NOMO-1 treated with dmso at 0.1 percent for 144 hours (cell line): ENCODE results near the gene LMF1.

Source experiments
- DNase-seq: peaks from one replicate; lab custom pipeline; 2025; ENCODE audit not compliant: unreplicated experiment; lab: John Stamatoyannopoulos, UW

Gene LMF1

DNA sequence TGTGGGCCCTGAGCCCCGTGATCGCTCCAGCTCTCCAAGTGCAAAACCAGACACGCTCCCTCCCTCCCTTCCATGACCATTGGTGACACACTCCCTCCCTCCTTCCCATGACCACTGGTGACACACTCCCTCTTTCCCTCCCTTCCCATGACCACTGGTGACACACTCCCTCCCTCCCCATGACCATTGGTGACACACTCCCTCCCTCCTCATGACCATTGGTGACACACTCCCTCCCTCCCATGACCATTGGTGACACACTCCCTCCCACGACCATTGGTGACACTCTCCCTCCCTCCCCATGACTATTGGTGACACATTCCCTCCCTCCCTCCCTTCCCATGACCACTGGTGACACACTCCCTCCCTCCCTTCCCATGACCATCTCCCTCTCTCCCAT is 56.3 kb downstream of the LMF1 start:
- no peak for DNase-seq

DNA sequence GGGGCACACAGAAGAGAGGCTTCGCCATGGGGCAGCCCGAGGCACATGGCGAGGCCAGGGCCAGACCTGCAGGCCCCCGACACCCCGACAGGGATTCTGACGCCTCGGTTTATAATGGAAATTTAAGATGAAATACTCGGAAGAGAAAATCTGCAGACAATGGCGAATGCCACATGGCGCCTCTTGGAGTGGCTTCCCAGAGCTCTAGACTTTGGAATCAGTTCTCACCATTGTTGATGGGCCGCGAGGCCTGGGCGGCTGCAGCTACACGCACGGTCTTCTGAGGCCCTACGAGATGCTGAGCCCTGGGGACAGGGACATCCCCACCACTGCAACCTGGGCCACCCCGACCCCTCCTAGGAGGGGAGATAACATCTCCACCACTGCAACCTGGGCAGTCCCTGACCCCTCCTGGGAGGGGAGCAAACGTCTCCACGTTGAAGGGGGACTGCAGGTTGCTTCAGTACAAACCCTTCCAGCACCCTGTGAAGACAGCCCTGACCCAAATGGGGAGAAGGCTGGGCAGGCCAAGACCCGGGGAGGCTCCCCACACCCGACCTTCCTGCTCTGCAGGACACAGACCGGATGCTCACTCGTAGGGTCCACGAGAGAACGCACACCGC is 56.9 kb downstream of the LMF1 start:
- no peak for DNase-seq

GRCh38 chr16:912684-913613 is 57.8 kb downstream of the LMF1 start:
- DNase-seq: no peak

- DNase-seq: no peak
These were observed 58.5 kb downstream of the LMF1 start for GRCh38 chr16:912322-912683.

- no peak for DNase-seq
These were observed 59.0 kb downstream of the LMF1 start for GRCh38 chr16:911604-912321.

GRCh38 chr16:911101-911500 is 59.7 kb downstream of the LMF1 start:
- no peak for DNase-seq

DNA sequence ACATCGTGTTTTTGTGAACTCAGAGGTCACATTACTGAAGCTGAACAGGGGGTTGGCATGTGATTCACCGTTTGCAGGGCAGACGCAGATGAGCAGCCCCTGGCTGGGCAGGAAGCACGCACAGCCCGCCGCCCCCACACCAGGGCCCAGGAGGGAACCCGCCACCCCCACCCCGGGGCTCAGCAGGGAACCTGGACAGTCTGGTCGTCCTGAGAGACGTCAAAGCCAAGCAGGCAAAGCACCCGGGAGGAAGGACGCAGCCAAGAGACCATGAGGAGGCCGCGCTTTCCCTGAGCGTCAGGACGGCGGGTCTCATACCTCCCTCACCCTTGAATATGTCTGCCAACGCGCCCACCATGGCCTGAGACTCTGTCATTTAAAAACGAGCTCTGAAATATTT is 60.6 kb downstream of the LMF1 start:
- no peak for DNase-seq

DNA sequence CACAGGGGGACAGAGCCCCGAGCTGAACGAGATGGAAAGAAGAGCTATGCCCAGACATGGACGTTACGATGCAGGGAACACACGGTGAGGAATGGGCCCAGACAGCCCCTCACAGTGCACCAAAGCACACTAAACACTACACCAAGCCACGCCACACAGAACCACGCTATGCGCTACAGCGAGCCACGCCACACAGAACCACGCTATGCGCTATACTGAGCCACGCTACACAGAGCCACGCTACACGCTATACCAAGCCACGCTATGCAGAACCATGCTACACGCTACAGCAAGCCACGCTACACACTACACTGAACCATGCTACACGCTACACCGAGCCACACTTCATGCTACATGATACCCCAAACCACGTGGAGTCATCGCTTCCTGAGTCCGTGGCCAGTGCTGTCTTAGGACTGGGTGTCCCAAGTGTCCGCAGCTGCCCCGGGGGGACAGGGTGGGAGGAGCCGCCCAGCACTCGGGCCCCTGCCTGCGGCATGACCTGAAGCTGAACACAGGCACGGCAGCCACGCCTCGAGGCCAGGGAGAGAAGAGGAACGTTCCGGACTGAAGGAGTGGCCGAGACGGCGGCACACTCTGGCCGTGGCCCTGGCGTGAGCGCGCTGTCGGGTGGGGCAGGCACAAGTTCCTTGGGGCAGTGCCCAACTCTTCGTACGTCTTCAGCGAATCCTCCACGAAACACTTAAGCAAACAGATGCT is 61.3 kb downstream of the LMF1 start:
- no peak for DNase-seq

GRCh38 chr16:908526-909155 is 62.1 kb downstream of the LMF1 start:
- DNase-seq: no peak

GRCh38 chr16:907842-908241 is 62.9 kb downstream of the LMF1 start:
- DNase-seq: no peak

DNA sequence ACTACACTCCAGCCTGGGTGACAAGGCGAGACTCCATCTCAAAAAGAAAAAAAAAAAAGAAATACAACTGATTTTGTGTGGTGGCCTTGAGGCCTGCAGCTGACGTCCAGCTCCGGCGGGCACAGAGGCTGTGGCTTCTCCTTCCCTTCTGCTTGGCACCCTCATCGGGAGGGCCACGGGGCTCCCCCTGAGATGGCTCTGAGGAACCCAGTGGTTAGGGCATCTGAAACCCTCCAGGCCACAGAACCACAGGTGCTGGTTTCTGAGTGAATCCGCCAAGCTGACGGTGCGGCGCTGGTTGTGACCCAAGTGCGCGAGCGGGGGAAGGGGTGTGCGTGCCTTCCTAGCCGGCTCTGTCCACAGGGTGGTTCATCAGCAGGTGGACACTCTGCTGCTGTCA is 63.4 kb downstream of the LMF1 start:
- DNase-seq: no peak

DNA sequence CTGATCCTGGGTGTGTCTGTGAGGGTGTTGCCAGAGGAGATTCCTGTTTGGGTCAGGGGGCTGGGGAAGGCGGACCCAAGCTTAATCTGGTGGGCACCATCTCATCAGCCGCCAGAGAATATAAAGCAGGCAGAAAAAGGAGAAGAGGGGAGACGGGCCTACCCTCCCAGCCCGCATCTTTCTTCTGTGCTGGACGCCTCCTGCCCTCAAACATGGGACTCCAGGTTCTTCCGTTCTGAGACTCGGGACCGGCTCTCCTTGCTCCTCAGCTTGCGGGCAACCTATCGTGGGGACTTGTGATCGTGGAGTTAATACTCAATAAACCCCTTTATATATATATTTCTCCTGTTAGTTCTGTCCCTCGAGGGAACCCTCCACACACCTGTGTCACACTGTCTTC is 64.5 kb downstream of the LMF1 start:
- DNase-seq: no peak

GRCh38 chr16:901715-902601 is 68.8 kb downstream of the LMF1 start:
- DNase-seq: no peak

DNA sequence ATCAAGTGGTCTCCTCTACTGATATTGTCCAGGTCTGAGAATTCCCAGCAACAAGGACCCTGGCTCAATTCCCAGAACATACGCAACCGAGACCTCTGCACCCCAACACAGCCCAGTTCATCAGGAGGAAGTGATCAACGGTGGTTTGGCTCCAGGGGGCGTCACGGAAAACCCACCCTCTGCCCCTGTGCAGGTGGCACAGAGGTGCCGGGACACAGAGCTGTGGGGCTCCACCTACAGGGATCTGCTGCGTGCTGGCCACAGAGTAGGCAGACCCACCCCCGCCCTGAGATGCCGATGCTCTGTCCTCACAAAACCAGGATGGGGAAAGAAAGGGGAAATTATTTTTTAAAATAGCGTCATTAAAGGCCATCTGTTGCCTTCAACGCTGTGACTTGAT is 69.6 kb downstream of the LMF1 start:
- no peak for DNase-seq

DNA sequence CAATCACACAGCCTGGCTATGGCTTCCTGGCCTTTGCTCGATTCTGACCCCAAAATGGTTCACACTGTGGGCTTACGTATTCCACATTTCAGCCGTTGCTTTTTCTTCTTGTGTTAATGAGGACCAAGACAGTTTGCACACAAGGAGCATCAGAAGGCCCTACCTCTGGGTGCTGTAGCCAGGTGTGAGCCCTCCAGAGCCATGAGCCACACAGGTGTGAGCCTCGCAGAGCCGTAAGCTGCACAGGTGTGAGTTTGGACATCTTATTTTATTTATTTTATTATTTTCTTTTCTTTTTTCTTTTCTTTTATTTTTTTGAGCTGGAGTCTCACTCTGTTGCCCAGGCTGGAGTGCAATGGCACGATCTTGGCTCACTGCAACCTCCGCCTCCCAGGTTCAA is 70.6 kb downstream of the LMF1 start:
- DNase-seq: no peak

GRCh38 chr16:899683-900060 is 71.1 kb downstream of the LMF1 start:
- DNase-seq: no peak

DNA sequence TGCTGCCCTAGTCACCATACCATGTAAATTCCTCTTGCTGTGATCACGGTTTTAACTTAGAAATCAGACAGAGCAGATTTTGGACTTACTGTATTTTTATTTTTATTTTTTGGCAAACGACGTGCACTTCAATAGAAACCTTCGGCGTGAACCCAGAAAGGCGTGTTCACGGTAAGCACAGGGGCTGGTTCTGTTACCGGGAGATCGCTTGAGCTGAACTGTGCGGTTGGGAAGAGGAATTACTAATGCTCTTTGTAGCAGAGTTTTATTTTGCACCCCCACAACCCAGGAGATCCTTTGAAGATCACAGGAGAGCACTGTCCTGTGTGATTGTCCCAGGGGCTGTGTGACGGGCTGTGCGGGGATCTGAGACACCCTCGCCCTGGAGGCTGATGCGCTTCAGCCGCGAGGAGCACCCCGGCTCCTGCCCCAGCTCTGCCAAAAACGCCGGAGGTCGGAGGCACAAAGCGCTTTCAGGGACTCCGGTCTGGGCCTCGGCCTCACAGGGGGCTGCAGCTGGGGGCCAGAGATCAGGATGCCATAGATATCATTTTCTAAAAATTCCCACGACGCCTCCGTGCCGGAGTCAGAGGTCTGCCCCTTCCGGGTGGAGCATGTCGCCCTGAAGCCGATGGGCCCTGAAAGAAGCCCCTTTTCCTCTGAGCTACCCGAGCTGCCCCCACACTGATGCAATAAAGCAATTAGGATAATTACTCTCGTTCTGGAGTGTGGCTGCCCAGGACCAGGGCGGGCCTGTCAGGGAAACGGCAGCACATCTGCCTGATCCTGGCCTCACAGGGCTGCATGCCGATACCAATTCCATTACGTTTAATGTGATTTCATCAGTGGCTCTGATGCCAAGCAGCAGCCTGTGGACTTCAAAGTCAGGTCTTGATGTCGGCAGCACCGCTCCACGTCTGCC is 71.8 kb downstream of the LMF1 start:
- DNase-seq: no peak

DNA sequence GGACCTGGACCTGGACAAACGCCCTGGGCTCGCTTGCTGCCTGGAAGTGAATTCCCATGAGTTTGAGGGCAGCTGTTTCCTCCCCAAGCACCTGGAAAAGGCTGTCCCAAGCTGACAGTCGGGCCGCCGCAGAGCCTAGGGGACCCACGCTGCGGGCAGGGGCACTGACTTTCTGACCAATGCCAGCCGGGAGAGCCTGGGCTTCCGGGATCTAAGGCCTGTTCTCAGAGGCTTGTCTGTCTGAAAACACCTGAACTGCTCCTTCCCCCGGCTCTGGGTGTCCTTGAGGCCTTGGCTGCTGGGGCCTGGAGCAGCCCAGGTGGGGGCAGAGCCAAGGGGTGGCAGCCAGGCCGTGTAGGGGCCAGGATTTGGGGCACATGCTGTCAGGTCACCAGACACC is 72.6 kb downstream of the LMF1 start:
- no peak for DNase-seq

GRCh38 chr16:897701-898100 is 73.1 kb downstream of the LMF1 start:
- DNase-seq: no peak
